NT2/D1 (cell line): ENCODE results near the gene CYTH3.

Experiments
- SUZ12 ChIP-seq: IDR thresholded peaks from 2 replicates; pipeline ENCODE4 v1.6.1; 2011; ENCODE audit not compliant: insufficient read length, insufficient read depth; ENCODE audit errors: extremely low read depth
- YY1 ChIP-seq: IDR thresholded peaks from 2 replicates; pipeline ENCODE4 v1.6.1; 2011; ENCODE audit not compliant: insufficient read length, insufficient read depth
- ZNF274 ChIP-seq: IDR thresholded peaks from 2 replicates; pipeline ENCODE4 v1.6.1; 2011; ENCODE audit warnings: mild to moderate bottlenecking, low read depth, low read length

DNA sequence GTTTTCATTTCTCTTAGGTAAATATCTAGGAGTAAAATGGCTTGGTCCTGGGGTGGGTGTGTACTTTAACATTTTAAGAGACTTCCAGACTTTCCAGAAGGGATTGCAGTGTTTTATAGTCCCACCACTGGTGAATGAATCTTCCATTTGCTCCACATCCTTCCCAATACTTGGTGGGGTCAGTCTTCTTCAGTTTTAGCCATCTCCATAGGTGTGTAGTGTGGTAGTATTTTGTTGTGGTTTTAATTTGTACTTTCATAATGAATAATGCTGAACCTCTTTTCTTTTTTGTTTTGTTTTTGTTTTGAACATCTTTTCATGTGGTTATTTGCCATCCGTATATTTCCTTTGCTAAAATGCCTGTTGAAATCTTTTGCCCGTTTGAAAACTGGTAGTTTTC is 154.9 kb downstream of the CYTH3 start:
- TF ChIP-seq YY1 = no peak
- no peak for TF ChIP-seq ZNF274
- TF ChIP-seq SUZ12 = no peak
